MV-4-11 (cell line): ENCODE results near the gene CD63.
A peak's percentile ranks its signal among the peaks of the same experiment; 100 is the strongest.

Source experiments
- DNase-seq: peaks from one replicate; lab custom pipeline; 2025; lab: John Stamatoyannopoulos, UW

The CD63 gene

GRCh38 chr12:55704824-55705718 is 23.7 kb downstream of the CD63 start:
- DNase-seq: no peak

- no peak for DNase-seq
These were observed 24.7 kb downstream of the CD63 start for GRCh38 chr12:55703901-55704761.

GRCh38 chr12:55703288-55703687 is 25.5 kb downstream of the CD63 start:
- DNase-seq: no peak

- DNase-seq: no peak
These were observed 25.9 kb downstream of the CD63 start for GRCh38 chr12:55702861-55703260.

- peak; percentile 75 for DNase-seq
These were observed 28.4 kb downstream of the CD63 start for GRCh38 chr12:55700255-55701018.

- no peak for DNase-seq
These were observed 29.2 kb downstream of the CD63 start for GRCh38 chr12:55699471-55700055.

GRCh38 chr12:55698965-55699364 is 29.8 kb downstream of the CD63 start:
- no peak for DNase-seq

- DNase-seq: no peak
These were observed 30.4 kb downstream of the CD63 start for GRCh38 chr12:55698241-55698955.

GRCh38 chr12:55697686-55698085 is 31.1 kb downstream of the CD63 start:
- no peak for DNase-seq

- DNase-seq: no peak
These were observed 31.9 kb downstream of the CD63 start for GRCh38 chr12:55696796-55697462.

GRCh38 chr12:55696141-55696540 is 32.7 kb downstream of the CD63 start:
- no peak for DNase-seq

GRCh38 chr12:55695349-55695748 is 33.5 kb downstream of the CD63 start:
- no peak for DNase-seq

- DNase-seq: no peak
These were observed 34.2 kb downstream of the CD63 start for GRCh38 chr12:55694651-55695050.

GRCh38 chr12:55694188-55694515 is 34.7 kb downstream of the CD63 start:
- no peak for DNase-seq

- DNase-seq: no peak
These were observed 35.3 kb downstream of the CD63 start for GRCh38 chr12:55693323-55694187.

GRCh38 chr12:55692631-55693322 is 36.0 kb downstream of the CD63 start:
- DNase-seq: no peak

GRCh38 chr12:55688716-55689655 is 39.8 kb downstream of the CD63 start:
- DNase-seq: no peak

GRCh38 chr12:55687746-55688145 is 41.1 kb downstream of the CD63 start:
- DNase-seq: no peak
